Body of pancreas (tissue), 4 donors: ENCODE measurements around the gene CCNL2.

Experiments used
- CTCF ChIP-seq, 7 experiments: fragments of 450-650 bp in 4 of 7; fragments of 200-600 bp in 3 of 7; sonication (generic) in 3 of 7; IDR thresholded peaks; one replicate each; pipeline ENCODE4 v1.5.1; 2016 to 2019; ENCODE audit warnings: antibody characterized with exemption in 7 of 7
- POLR2A ChIP-seq, 3 donors: fragments of 450-650 bp; IDR thresholded peaks; one replicate each; pipeline ENCODE4 v1.6.1; 2016; ENCODE audit warnings: antibody characterized with exemption in 3 of 3, mild to moderate bottlenecking in 2 of 3

GRCh38 chr1:1432951-1433803 lies 34.0 kb upstream of the CCNL2 start:
- no peak for TF ChIP-seq CTCF (IDR thresholded peaks at IDR 0.05)
- peak; percentile 66 to 85 (median 85) for TF ChIP-seq POLR2A (IDR thresholded peaks at IDR 0.05)
